HG02623 (cell line): Measurements from ENCODE around the gene STAM2.
"Not testable (repeated sequence)": the region's sequence is repeated elsewhere in the genome, so short reads cannot be mapped to it uniquely, and the experiment has no call there.

Experiments used
- ATAC-seq: cut with Tn5 transposase; IDR thresholded peaks from one replicate; pipeline ENCODE4 v1.9.1; 2021; ENCODE audit warnings: moderate library complexity; ENCODE audit not compliant: unreplicated experiment

STAM2 gene

DNA sequence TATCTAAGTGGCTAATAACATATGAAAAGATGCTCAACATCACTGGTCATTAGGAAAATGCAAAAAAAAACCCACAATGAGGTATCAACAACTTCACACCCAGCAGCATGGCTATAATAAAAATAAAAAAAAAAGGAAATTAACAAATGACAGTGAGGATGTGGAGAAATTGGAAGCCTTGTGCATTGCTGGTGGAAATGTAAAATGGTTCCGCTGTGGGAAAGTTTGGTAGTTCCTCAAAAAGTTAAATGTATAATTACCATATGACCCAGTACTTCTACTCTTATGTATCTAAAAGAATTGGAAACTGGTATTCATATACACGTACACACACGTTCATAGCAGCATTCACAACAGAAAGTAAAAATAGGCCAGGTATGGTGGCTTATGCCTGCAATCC is 61.2 kb downstream of the STAM2 start:
- ATAC-seq = no peak

DNA sequence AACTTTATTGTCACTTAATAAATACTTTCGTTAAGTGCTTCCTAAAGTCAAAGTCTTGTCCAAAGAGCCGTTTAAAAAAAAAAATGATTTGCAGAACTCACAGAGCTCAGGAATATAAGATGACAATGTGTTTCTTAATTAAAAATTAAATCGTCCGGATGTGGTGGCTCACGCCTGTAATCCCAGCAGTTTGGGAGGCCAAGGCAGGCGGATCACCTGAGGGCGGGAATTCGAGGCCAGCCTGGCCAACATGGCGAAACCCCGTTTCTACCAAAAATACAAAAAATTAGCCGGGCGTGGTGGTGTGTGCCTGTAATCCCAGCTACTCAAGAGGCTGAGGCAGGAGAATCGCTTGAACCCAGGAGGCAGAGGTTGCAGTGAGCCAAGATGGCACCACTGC is 68.4 kb downstream of the STAM2 start:
- ATAC-seq = not testable (repeated sequence)

DNA sequence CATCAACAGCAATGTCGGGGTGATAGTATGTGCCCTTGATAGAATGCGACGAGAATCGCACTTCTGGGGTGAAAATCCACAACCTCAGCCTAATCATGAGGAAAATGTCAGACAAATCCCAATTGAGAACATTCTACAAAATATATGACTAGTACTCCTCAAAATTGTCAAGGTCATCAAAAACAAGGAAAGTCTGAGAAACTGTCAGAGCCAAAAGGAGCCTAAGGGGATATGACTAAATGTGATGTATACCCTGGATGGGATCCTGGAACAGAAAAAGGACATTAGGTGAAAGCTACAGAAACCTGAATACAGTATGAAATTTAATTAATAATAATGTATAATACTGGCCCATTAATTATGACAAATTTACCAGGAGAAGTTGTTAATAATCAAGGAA is 69.1 kb downstream of the STAM2 start:
- ATAC-seq = no peak

DNA sequence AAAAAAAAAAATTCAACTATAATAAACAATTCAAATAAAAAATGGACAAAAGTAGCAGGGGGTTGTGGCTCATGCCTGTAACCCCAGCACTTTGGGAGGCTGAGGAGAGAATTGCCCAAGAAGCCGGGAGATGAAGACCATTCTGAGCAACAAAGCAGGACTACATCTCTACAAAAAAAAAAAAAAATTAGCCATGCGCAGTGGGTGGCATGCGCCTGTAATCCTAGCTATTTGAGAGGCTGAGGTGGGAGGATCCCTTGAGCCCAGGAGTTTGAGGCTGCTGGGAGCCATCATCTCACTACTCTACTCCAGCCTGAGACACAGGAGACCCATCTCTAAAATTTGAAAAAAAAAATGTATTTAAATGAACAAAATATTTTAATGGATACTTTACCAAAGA is 72.3 kb downstream of the STAM2 start:
- no peak for ATAC-seq

DNA sequence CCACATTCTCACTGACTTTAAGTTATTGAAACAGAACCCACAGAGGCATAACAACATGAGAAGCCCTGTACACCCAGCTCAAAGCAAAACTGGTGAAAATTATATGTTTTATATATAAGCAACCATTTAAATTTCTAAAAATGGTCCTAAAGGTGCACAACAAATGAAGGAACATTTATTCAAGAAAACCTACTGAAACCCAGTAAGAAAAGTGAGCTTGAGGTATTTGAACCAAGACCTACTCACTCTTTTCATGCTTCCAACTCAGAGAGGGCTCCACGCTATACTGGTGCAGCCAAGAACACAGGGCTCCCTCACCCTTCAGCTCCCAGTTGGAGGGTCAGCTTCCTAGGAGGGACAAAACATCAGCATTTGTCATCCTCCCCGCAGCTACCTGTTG is 74.6 kb downstream of the STAM2 start:
- ATAC-seq = no peak

DNA sequence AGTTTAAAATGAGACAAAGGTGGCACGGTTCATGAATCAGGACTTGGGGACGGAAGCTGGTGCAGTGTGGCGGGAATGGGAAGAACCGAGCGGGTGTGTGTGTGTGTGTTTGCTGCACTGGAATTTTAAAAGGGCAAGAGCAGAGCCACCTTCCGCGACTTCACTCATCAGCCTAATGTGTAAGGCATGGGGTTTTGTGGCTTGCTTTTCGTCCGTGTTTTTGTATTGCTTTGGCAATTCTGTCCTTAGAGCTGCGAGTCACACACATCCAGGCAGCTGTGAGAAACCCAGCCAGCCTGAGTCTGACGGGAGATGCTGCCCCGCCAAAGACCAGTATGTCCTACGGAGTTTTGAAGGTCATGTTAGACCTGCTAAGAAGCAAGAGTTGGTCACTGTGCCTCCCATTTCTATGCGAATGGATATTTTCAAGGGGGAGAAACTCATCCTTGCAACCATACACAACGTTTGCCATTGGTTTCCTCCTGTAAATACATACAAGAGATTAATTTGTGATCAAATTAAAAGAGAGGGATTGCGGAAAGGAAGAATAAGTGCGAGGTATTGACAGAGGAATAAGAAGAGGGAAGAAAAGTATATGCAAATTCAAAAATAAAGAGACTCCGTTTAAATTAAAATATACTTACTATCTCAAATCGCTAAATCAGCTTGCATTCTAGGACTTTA is 76.1 kb downstream of the STAM2 start:
- ATAC-seq = no peak

DNA sequence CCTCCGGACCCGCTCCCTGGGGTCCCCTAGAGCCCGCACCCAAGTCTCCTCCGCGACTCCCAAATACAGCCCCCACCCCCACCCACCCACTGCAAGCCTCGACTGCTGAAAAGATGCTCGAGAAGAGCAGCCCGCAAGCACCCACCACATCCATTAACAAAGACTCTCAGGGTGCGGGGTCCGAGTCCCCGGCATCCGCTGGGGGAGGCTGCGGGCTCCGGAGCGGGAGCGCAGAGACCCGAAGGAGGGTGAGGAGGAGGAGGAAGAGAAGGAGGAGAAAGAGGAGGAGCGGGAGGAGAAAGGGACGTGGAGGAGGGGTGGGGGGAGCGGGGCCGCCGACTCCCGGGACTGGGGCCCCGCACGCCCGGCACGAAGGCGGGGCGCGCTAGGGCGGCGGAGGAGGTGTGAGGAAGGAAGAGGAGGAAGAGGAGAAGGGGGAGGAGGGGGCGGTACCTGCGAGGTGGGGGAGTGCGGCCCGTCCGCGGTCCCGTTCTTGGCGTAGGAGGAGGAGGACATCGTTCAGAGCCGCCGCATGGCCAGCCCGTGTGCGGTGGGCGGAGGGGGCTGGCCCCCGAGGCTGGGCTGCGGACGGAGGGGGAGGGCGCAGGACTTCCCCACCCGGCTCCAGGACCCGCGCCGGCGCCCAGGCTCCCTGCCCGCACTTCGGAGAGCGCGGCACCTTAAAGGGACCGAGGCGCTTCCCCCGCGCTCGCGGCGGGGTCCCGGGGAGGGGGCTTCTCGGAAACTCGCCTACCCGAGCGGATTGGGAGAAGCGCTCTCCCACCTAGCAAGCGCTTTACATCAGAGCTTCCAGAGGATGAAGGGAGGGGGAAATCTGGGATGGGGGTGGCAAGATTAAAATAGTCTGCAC is 76.8 kb downstream of the STAM2 start, which contains the start of gene CACNB4:
Gene CACNB4 (minus strand): TSS at position 549 of the 871 bp plus-strand sequence.
- peak; percentile 41 for ATAC-seq

DNA sequence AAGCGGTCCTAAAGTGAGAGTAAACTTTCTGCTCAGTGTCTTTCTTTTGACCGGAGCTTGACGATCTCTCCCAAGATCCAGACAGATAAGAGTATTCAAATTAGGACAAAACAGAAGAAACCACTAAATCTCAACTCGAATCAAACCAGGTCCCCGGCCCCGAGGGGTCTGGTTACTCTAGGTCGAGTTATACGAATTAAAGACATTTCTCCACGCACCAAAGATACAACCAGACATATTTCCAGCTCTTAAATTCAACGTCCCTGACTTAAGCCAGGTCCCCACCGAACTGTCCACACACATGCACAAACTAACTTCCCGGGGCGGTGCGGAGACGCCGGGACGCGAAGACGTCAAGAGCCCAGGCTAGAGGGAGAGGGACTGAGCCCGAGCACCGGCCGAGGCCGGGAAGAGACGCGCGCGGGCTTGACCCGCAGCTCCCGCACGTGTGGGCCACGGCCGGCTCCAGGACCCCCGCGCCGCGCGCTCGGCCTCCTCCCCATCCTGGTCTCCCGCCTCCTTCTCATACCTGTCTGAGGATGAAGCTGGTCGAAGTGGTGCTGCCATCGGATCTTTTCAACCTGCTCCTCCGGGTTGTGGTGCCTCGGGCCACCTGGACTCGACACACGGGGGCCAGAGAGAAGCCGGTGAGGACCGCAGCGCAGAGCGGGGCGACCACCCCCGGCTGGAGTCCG is 77.6 kb downstream of the STAM2 start:
- ATAC-seq = no peak

DNA sequence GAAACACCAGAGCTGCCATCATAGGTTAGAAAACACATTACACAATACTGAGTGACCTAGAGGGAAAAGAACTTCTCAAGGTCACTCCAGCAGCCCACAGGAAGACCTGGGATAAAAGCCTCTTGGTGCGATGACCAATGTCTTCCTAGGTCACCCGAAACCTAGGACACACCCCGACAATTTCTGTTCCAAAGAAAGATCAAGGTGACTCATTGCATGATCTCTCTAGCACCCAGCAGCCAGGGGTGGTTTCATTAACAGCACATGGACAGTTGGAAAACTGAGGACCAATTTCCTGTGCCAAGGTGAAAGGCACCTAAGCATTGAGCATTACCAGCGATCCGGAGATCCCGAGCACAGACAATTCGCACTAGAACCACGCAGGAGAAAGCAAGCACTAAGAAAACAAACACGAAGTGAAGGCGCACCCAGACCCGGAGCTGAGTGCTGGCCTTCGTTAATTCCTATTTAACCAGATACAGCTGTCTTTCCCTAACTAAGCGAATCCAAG is 78.2 kb downstream of the STAM2 start:
- no peak for ATAC-seq

DNA sequence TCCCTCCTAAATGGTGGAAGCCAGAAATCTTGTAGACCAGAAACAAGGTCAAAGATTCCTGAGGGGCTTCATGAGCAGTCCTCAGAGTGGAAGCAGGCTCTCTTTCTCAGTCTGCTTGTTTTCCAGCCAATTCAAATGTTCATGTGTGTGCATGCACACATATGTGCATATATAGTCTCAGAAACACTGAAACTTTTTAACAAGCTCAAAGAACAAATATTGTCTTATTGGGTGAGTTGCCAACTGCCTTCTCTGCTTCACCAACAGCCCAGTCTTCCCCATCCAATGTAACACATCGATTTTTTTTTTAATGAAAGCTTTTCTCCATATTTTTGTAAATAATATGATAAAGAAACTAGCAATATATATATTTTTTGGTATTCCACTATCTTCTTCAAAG is 80.4 kb downstream of the STAM2 start:
- ATAC-seq = no peak

DNA sequence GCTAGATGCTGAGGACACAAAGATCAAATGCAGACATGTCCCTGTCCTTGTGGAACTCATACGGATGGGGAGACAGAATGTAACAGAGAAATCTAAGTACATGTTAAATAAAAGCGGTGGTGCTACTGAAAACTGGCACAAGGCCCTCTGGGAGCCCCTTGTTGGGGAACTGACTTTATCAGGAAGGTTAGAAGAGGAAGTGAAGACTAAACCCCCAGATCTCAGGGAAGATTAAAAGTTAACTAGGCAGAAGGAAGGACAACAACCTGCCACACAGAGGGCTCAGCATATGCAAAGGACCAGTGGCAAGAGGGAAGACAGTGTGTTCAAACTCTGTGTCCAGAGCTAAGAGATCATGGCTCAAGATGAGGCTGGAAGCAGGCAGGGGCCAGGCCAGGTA is 81.5 kb downstream of the STAM2 start:
- ATAC-seq = no peak

DNA sequence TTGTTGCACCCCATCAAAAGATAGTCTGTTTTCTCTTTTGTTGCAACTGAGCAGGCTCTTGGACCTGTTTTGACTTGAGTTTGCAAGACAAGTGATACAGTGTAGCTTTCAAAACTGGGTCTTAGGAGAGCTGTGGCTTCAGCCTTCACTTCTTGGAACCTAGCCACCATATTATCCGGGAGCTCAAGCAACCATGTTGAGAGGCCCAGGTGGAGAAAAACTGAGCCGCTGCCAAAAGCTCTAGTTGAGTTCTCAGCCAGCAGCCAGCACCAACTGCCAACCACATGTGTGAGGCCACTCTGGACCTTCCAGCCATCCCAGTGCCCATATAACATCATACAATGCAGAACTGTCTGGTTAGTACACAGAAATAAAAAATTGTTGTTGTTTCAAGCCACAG is 82.1 kb downstream of the STAM2 start:
- ATAC-seq = no peak

DNA sequence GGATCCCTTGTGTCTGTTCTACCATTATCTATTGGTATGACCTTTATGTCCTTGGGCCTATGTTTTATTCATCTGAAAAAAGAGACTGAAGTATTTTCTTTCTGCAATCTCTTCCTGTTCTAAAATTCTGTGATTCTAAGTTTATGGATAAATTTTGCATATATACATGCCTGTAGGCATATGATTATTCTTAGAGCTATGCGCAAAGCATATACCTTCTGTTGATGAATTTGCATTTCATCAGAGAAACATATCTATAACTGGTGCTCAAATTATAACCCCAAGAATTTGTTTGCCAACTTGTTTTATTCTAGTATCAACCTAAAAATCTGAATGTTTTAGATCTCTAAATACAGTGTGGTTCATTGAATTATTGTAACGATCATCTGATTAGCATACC is 83.5 kb downstream of the STAM2 start:
- ATAC-seq = no peak

DNA sequence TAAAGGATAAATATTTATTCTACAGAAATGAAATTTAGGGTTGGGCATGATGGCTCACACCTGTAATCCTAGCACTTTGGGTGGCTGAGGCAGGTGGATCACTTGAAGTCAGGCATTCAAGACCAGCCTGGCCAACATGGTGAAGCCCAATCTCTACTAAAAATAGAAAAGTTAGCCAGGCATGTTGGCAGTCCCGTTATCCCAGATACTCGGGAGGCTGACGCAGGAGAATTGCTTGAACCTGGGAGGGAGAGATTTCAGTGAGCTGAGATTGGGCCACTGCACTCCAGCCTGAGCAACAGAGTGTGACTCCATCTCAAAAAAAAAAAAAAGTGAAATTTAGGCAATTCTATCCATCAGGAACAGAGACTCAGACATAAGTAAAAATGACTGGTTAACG is 84.8 kb downstream of the STAM2 start:
- ATAC-seq = not testable (repeated sequence)

DNA sequence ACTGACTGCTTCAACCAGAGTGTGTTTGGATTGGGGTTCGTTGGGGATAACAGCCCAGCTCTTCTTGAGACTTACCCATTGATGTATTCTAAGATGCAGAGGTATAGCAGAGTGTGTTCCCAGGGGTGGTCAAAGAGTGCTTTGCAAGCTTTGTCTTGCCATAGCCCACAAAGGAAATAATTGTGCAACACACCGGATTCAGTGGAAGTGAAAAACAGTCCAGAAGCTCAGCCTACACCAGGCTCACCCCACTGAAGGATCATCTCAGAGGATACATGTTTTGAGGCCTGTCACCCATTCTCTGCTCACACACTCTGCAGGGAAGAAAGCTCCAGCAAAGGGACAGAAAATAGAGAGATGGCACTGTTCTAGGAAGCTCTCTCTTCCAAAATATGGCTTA is 86.3 kb downstream of the STAM2 start:
- ATAC-seq = no peak

DNA sequence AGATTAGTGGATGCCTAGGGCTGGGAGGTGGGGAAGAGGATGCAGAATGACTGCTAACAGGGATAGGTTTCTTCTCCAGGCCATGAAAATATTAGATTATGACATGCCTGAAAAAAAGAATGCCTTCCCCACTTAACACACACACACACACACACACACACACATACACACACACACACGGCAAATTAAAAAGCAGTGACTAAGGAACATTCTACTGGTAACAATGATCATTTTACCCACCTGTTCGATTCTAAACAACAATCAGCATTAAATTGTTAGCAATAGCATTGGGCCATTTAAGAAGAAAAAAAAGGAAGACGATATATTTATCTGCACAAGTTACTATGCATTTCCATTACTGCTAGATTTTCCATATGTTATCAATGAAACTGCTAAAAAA is 87.6 kb downstream of the STAM2 start:
- ATAC-seq = no peak

DNA sequence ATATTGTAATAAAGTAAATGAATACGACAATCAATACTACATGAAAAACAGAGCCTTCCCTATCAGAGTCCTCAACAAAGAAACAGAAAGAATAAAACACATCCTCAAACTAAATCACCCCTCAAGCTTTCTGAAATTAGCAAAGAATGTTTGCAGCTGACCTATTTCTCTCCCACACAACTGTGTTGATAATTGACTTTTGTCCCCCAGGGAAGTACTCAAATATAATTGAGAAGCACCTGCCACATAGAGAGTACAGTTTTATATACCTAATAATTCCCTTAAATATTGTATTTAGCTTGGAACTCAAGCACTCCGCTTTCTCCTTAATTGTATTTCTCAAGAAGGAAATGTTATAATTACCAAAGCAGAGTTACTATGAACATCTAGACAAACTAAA is 89.3 kb downstream of the STAM2 start:
- no peak for ATAC-seq

DNA sequence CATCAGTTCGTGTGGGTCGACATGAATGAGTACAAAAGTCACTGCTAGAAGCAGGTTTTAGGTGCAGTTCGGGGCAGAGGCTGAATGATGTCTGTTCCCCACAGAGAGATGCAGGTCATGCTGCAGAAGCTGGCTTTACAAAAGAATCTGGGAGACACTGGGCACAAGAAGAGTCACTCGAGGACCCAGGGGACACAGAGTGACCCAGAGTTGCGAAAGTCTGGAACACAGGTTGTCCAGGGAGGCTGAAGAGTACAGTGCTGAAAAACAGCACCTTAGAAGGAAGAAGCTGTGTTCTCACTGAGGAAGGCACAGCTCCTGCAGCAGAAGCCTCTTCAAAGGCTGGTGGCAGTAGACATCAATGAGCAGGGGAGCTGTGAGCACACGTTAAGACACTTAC is 91.5 kb downstream of the STAM2 start:
- no peak for ATAC-seq

DNA sequence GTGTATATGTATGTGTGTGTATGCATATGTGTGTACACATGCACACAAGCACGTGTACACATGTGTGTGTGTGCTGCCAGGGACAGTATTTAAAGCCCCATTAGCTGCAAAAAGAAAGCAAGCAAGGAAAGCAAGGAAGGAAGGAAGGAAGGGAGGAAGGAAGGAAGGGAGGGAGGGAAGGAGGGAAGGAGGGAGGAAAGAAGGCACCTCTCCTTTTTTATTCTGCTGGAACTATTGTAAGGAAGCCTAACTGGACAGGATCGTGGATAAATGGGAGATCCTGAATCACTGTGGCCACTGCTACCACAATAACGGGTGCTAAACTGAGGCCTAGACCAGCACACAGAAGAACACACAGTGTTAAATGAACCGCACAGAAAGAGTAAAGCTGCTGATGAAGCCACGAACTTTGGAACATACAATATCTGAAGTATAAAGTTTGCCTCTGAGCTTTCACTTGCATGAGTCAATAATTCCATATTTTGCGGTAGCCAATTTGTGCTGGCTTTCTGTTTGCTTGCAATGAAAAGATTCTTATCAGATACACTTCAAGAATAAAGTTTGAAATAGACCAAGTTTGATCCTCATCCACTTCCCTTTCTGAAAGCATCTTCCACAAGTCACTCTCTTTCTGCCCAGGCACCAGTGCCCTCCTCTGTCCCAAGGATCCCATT is 92.2 kb downstream of the STAM2 start:
- no peak for ATAC-seq

DNA sequence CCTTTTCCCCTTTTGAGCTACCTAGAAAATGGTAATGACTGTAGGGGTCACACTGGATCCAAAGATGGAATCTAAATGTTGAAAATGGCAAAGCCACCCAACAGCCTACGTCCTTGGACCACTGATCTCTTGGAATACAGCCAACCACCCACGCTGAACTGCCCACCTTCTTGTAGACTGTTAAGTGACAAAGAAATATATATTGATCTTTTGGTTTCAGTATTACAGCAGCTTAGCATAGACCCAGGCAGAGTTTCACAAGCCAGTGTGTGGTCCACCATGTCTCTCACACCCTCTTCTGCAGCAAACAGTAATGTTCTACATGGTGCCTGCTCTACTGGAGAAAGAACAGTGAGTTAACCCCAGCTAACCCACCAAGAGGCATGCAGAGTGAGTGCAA is 96.9 kb downstream of the STAM2 start:
- no peak for ATAC-seq

DNA sequence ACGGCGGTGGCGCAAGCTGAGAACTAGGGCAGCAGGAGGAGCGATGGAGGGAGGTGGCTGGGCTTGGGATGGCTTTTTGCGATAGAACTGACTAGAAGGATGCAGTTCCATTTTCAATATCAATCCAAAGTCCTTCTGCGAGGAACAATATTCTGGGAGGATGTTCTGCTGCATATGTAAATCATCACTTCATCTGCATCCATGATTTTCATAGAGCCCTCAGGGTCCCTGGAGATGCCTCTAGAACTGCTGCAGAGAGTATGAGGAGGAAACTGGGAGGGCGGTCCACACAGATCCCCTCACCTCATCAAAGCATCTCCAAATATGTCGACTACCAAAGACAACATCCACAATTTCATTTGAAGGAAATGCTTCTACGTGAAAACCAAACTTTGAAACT is 97.5 kb downstream of the STAM2 start:
- no peak for ATAC-seq
